Lower leg skin (tissue), 4 donors: Measurements from ENCODE around the gene GALE. TPM values are rescaled to one million over a fixed set of nuclear protein-coding genes. Genes with fewer than 3 reads are reported as not detected.

ENCODE experiments used
- DNase-seq, 2 donors: peaks; one replicate each; pipeline ENCODE4 v3.0.0-alpha.2; 2019; ENCODE audit warnings: low spot score in 2 of 2
- H3K4me3 ChIP-seq: fragments of 200-600 bp; sonication (generic); 2 replicates; pipeline ENCODE4 v1.5.1; 2017; ENCODE audit warnings: mild to moderate bottlenecking, low read depth; ENCODE audit not compliant: poor library complexity, severe bottlenecking
- CTCF ChIP-seq, 3 donors: fragments of 450-650 bp; IDR thresholded peaks; one replicate each; pipeline ENCODE4 v1.5.1; 2016; ENCODE audit warnings: antibody characterized with exemption in 3 of 3, mild to moderate bottlenecking in 3 of 3, moderate library complexity in 2 of 3
- POLR2A ChIP-seq, 2 donors: fragments of 450-650 bp; IDR thresholded peaks; one replicate each; pipeline ENCODE4 v1.6.1; 2016 to 2017; ENCODE audit warnings: antibody characterized with exemption in 2 of 2, mild to moderate bottlenecking in 1 of 2, moderate library complexity in 1 of 2
- WGBS, 2 donors: methylation state at CpG; one replicate each; pipeline ENCODE4 v1.1.5; 2018; 5-methylcytosine and 5-hydroxymethylcytosine counted together
- intact Hi-C: fragments of 100-400 bp; cut with DNase I; formaldehyde crosslinking; loops from one replicate; pipeline ENCODE4 v1.15.0; 2023; ENCODE audit warnings: low total_unique reads
- total RNA-seq, 4 donors: library from RNA; depleted of rRNA; stranded (reverse); fragments of >200 nt; gene quantifications; one replicate each; pipeline ENCODE4 v1.1.0, GENCODE V29; 2016

Gene GALE
- total RNA-seq, 4 donors from 2014 or later, result 12.8 to 39.3 (median 29.5) TPM

- TF ChIP-seq CTCF (IDR thresholded peaks at IDR 0.05), result no peak
- no peak for TF ChIP-seq POLR2A (IDR thresholded peaks at IDR 0.05)
- intact Hi-C loops, result no loop called here
- H3K4me3 ChIP-seq, result no peak overlapping the region
- 83 to 96% methylated on average over 2 of the region's 2 CpGs for WGBS, 2 donors
- DNase-seq, result no peak
These were observed 24.3 kb downstream of the GALE start for GRCh38 chr1:23776217-23776616.

GRCh38 chr1:23774174-23774880 is 26.2 kb downstream of the GALE start:
- H3K4me3 ChIP-seq, result no peak overlapping the region
- intact Hi-C loops, result no loop called here
- peak in 1 of 2 donors; percentile 53 for DNase-seq
- 82% methylated on average over 6 of the region's 6 CpGs for WGBS, 2 donors
- TF ChIP-seq POLR2A (IDR thresholded peaks at IDR 0.05), result no peak
- TF ChIP-seq CTCF (IDR thresholded peaks at IDR 0.05), result no peak

GRCh38 chr1:23772854-23773242 is 27.7 kb downstream of the GALE start:
- intact Hi-C loops, result no loop called here
- H3K4me3 ChIP-seq, result no peak overlapping the region
- TF ChIP-seq CTCF (IDR thresholded peaks at IDR 0.05) (no peak), POLR2A (IDR thresholded peaks at IDR 0.05) (no peak)
- 87 to 91% methylated on average over 10 of the region's 10 CpGs for WGBS, 2 donors
- peak in 1 of 2 donors; percentile 68 for DNase-seq

- DNase-seq, result peak; percentile 84 to 97
- intact Hi-C loops, result no loop called here
- WGBS, 2 donors, result 13 to 16% methylated on average over 14 of the region's 14 CpGs
- TF ChIP-seq POLR2A (IDR thresholded peaks at IDR 0.05) (no peak), CTCF (IDR thresholded peaks at IDR 0.05) (peak in 1 of 3 donors; percentile 49)
- no peak overlapping the region for H3K4me3 ChIP-seq
These were observed 28.3 kb downstream of the GALE start for GRCh38 chr1:23772049-23772853.

DNA sequence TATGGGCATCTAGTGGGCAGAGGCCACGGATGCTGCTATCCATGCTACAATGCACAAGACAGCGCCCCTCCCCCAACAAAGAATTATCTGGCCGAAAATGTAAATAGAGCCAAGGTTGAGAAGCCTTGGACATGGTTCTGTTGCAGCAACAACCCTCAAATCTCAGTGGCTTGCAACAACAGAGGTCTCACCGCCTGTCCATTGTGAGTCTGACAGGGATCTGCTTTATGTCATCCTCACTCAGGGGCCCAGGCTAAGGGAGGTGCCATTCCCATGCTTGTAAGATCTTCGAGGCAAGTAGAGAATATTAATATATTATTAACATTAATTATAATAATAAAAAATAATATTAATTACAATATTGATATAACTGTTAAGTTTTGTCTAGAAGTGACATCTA is 31.8 kb downstream of the GALE start:
- no peak overlapping the region for H3K4me3 ChIP-seq
- 90 to 95% methylated on average over 5 of the region's 5 CpGs for WGBS, 2 donors
- intact Hi-C loops, result no loop called here
- TF ChIP-seq CTCF (IDR thresholded peaks at IDR 0.05), result no peak
- no peak for DNase-seq
